ENCODE results near the gene TYSND1.
"Not testable (repeated sequence)": the region's sequence is repeated elsewhere in the genome, so short reads cannot be mapped to it uniquely, and the experiment has no call there.

The TYSND1 gene

GRCh38 chr10:70109064-70109729 lies 37.3 kb downstream of the TYSND1 start:
- no peak for DNase-seq (ENCODE audit: low spot score)

GRCh38 chr10:70106958-70107791 lies 39.3 kb downstream of the TYSND1 start:
- DNase-seq (ENCODE audit: low spot score), result no peak

- no peak for DNase-seq (ENCODE audit: low spot score)
Observed at GRCh38 chr10:70101668-70102067, 44.8 kb downstream of the TYSND1 start.

GRCh38 chr10:70101068-70101562 lies 45.4 kb downstream of the TYSND1 start:
- not testable (repeated sequence) for DNase-seq (ENCODE audit: low spot score)

- DNase-seq (ENCODE audit: low spot score), result no peak
Observed at GRCh38 chr10:70098271-70098670, 48.2 kb downstream of the TYSND1 start.

- no peak for DNase-seq (ENCODE audit: low spot score)
Observed at GRCh38 chr10:70097459-70097858, 49.0 kb downstream of the TYSND1 start.

- no peak for DNase-seq (ENCODE audit: low spot score)
Observed at GRCh38 chr10:70096705-70097420, 49.6 kb downstream of the TYSND1 start.

- no peak for DNase-seq (ENCODE audit: low spot score)
Observed at GRCh38 chr10:70096016-70096704, 50.3 kb downstream of the TYSND1 start.

GRCh38 chr10:70094250-70094649 lies 52.2 kb downstream of the TYSND1 start:
- no peak for DNase-seq (ENCODE audit: low spot score)

GRCh38 chr10:70093335-70093944 lies 53.1 kb downstream of the TYSND1 start:
- no peak for DNase-seq (ENCODE audit: low spot score)

- no peak for DNase-seq (ENCODE audit: low spot score)
Observed at GRCh38 chr10:70092389-70092718, 54.1 kb downstream of the TYSND1 start.

- DNase-seq (ENCODE audit: low spot score), result no peak
Observed at GRCh38 chr10:70090951-70091350, 55.5 kb downstream of the TYSND1 start.

- no peak for DNase-seq (ENCODE audit: low spot score)
Observed at GRCh38 chr10:70090013-70090412, 56.5 kb downstream of the TYSND1 start.

- DNase-seq (ENCODE audit: low spot score), result no peak
Observed at GRCh38 chr10:70088308-70088698, 58.2 kb downstream of the TYSND1 start.
